Measurements from ENCODE around the gene GLS. TPM values are rescaled to one million over a fixed set of nuclear protein-coding genes. Genes with fewer than 3 reads are reported as not detected.

GLS gene
- total and polyA plus RNA-seq, 9 donors, result 20.2 to 141 (median 76.0) TPM

DNA sequence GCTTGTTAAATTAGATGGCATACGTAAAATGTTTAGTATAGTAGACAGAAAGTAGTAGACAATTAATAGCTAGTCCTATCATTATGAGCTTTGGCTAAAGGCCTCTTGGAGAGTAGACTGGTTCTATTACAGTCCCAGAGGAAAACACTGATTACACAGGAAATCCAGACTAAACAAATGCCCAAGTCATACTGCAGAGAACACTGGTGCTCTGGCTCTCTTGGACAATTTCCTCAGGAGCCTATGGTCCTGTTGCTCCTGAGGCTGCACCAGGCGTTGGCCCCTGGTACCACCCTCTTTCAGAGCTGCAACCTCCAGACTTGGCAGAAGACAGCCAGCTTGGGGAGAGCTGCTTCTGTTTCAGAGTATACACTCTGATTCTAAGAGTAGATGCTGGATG is 91.6 kb downstream of the GLS start:
- 44 to 68% (median 52%) methylated on average over 2 of the region's 2 CpGs for WGBS, 3 donors
- TF ChIP-seq CTCF (IDR thresholded peaks at IDR 0.05) (no peak), POLR2A (IDR thresholded peaks at IDR 0.05) (no peak), EP300 (IDR thresholded peaks at IDR 0.05) (no peak)
- no peaks in the 10 kb centered on the region for H3K36me3 ChIP-seq
- H3K27ac ChIP-seq, result no peak overlapping the region
- H3K4me3 ChIP-seq, result no peak overlapping the region
- no peaks in the 10 kb centered on the region for H3K27me3 ChIP-seq
- H3K9me3 ChIP-seq, result no peaks in the 10 kb centered on the region
- intact Hi-C loops (cut with DNase I), result no loop called here
- no peaks in the 10 kb centered on the region for H3K4me1 ChIP-seq (ENCODE audit: insufficient read depth)
- no peak for DNase-seq

- no peaks in the 10 kb centered on the region for H3K36me3 ChIP-seq
Observed at GRCh38 chr2:190972846-190973245, 92.2 kb downstream of the GLS start.

DNA sequence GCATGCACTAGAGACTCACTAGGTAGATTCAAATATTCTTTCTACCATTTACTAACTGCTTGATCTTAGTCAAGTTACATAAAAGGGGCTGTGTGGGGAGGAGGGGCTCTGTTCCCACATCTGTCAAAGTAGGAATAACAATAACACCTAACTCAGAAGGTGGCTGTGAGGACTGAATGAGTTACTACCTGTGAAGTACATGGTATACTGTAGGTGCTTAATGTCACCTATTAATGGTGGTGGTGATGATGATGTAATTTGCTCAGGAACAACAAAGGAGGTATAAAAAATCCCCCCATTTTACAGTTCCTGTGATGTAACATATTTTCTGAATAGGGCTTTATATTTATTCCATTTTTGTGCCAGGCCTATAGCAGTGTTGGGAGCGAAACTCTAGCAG is 92.6 kb downstream of the GLS start:
- intact Hi-C loops (cut with DNase I), result no loop called here
- H3K4me3 ChIP-seq, result no peak overlapping the region
- no peak overlapping the region for H3K27ac ChIP-seq
- TF ChIP-seq EP300 (IDR thresholded peaks at IDR 0.05), result no peak
- no peak for TF ChIP-seq POLR2A (IDR thresholded peaks at IDR 0.05)
- no peak for TF ChIP-seq CTCF (IDR thresholded peaks at IDR 0.05)
- H3K27me3 ChIP-seq, result no peaks in the 10 kb centered on the region
- 91 to 100% (median 100%) methylated on average over 1 of the region's 1 CpG for WGBS, 3 donors
- no peaks in the 10 kb centered on the region for H3K9me3 ChIP-seq
- DNase-seq, result no peak
- H3K36me3 ChIP-seq, result no peaks in the 10 kb centered on the region
- no peaks in the 10 kb centered on the region for H3K4me1 ChIP-seq (ENCODE audit: insufficient read depth)

More at GRCh38 chr2:190972846-190973245, 92.2 kb downstream of the GLS start:
- Histone ChIP-seq H3K4me3 (no peak overlapping the region), H3K27me3 (no peaks in the 10 kb centered on the region), H3K27ac (no peak overlapping the region), H3K9me3 (no peaks in the 10 kb centered on the region), H3K4me1 (ENCODE audit: insufficient read depth) (no peaks in the 10 kb centered on the region)
- 85 to 90% (median 89%) methylated on average over 3 of the region's 3 CpGs for WGBS, 3 donors
- no peak for DNase-seq
- TF ChIP-seq EP300 (IDR thresholded peaks at IDR 0.05), result no peak
- no peak for TF ChIP-seq POLR2A (IDR thresholded peaks at IDR 0.05)
- TF ChIP-seq CTCF (IDR thresholded peaks at IDR 0.05), result no peak
- intact Hi-C loops (cut with DNase I), result no loop called here

GRCh38 chr2:190973726-190974628 is 93.4 kb downstream of the GLS start:
- no peak for DNase-seq
- Histone ChIP-seq H3K27ac (no peak overlapping the region), H3K27me3 (no peaks in the 10 kb centered on the region), H3K4me1 (ENCODE audit: insufficient read depth) (no peaks in the 10 kb centered on the region), H3K9me3 (no peaks in the 10 kb centered on the region), H3K4me3 (no peak overlapping the region), H3K36me3 (no peaks in the 10 kb centered on the region)
- intact Hi-C loops (cut with DNase I), result no loop called here
- WGBS, 3 donors, result 62 to 76% (median 68%) methylated on average over 11 of the region's 11 CpGs
- TF ChIP-seq POLR2A (IDR thresholded peaks at IDR 0.05) (no peak), EP300 (IDR thresholded peaks at IDR 0.05) (no peak), CTCF (IDR thresholded peaks at IDR 0.05) (no peak)
